ENCODE results near the gene SPPL2B. TPM values are rescaled to one million over a fixed set of nuclear protein-coding genes. Genes with fewer than 3 reads are reported as not detected.
"Not testable (repeated sequence)": the region's sequence is repeated elsewhere in the genome, so short reads cannot be mapped to it uniquely, and the experiment has no call there.

The SPPL2B gene
- total RNA-seq, 4 donors from 2014 or later = 149 to 367 (median 242) TPM

DNA sequence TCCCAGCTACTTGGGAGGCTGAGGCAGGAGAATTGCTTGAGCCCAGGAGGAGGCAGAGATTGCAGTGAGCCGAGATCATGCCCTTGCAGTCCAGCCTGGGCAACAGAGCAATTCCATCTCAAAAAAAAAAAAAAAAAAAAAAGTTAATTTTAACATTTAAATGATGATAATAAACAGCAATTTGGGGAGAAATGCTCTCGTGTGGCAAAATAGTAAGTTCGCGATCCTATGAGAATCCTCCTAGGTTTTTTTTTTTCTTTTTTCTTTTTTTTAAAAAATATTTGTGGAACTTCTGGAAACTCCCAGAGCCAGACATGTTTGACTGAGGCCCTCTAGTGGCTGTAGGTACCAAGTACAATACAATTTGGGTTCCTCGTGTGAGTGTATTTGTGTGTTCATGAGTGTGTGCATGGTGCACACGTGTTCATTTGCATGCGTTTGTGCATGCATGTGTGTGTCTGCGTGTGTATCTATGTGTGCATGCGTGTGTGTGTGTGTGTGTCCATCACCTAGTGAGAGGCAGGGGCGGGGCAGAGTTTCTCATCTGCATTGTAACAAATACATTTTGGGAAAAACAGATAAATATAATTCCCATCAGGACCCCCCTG, 62.7 kb downstream of the SPPL2B start:
- H3K27me3 ChIP-seq = peaks cover 4% of the 10 kb centered on the region
- no peak for TF ChIP-seq EP300 (IDR thresholded peaks at IDR 0.05; ENCODE audit: low read depth)
- peak; percentile 74 to 88 (median 82) for TF ChIP-seq CTCF (IDR thresholded peaks at IDR 0.05)
- 7% methylated on average over 9 to 10 of the region's 10 CpGs for WGBS, 2 donors (ENCODE audit: low coverage in 1 of 2)
- peaks cover 0 to 16% (median 12%) of the 10 kb centered on the region in 4 donors for H3K4me1 ChIP-seq
- no peak overlapping the region for H3K27ac ChIP-seq
- H3K36me3 ChIP-seq = no peaks in the 10 kb centered on the region
- in situ Hi-C loops (cut with MboI; ENCODE audit: low pct_ligation_motif_present in 1 of 4, low pct_unique_long_range_greater_than_20kb in 1 of 4, low sequenced_read_pairs in 3 of 4) (loop anchor here in 2 of 4 donors (25.0 kb wide), 1 partner anchor 104 kb away; the partner anchor contains the start of gene PEAK3 (in 2 of the 2)), intact Hi-C loops (cut with DNase I; ENCODE audit: low total_unique reads) (no loop called here)
- H3K4me3 ChIP-seq = no peak overlapping the region
- no peaks in the 10 kb centered on the region for H3K9me3 ChIP-seq
- DNase-seq = no peak

DNA sequence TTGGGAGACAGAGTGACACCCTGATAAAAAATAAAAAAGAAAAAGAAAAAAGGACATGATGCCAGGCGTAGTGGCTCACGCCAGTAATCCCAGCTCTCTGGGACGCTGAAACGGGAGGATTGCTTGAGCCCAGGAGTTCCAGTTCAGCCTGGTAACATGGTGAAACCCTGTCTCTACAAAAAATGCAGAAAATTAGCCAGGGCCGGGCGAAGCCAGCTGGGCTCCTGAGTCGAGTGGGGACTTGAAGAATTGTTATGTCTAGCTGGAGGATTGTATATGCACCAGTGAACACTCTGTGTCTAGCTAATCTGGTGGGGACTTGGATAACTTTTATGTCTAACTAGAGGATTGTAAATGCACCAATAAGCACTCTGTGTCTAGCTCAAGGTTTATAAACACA, 63.9 kb downstream of the SPPL2B start:
- intact Hi-C loops (cut with DNase I; ENCODE audit: low total_unique reads) = no loop called here
- Histone ChIP-seq H3K27me3 (no peaks in the 10 kb centered on the region), H3K4me1 (peaks cover 0 to 16% (median 12%) of the 10 kb centered on the region in 4 donors), H3K4me3 (no peak overlapping the region), H3K36me3 (no peaks in the 10 kb centered on the region), H3K27ac (no peak overlapping the region), H3K9me3 (no peaks in the 10 kb centered on the region)
- 58 to 74% methylated on average over 6 to 7 of the region's 7 CpGs for WGBS, 2 donors (ENCODE audit: low coverage in 1 of 2)
- no peak for DNase-seq
- in situ Hi-C loops (cut with MboI; ENCODE audit: low pct_ligation_motif_present in 1 of 4, low pct_unique_long_range_greater_than_20kb in 1 of 4, low sequenced_read_pairs in 3 of 4) = loop anchor here in 2 of 4 donors (25.0 kb wide), 1 partner anchor 105 kb away; the partner anchor contains the start of gene PEAK3 (in 2 of the 2)
- TF ChIP-seq POLR2A (IDR thresholded peaks at IDR 0.05) (no peak), CTCF (IDR thresholded peaks at IDR 0.05) (no peak), POLR2AphosphoS5 (IDR thresholded peaks at IDR 0.05) (no peak), EP300 (IDR thresholded peaks at IDR 0.05; ENCODE audit: low read depth) (no peak)

GRCh38 chr19:2392899-2393298, 64.4 kb downstream of the SPPL2B start:
- DNase-seq; H3K27ac ChIP-seq; H3K36me3 ChIP-seq; intact Hi-C loops (cut with DNase I; ENCODE audit: low total_unique reads); H3K9me3 ChIP-seq; H3K27me3 ChIP-seq; H3K4me3 ChIP-seq: not testable (repeated sequence)
- in situ Hi-C loops (cut with MboI; ENCODE audit: low pct_ligation_motif_present in 1 of 4, low pct_unique_long_range_greater_than_20kb in 1 of 4, low sequenced_read_pairs in 3 of 4) = loop anchor here in 2 of 4 donors (25.0 kb wide), 1 partner anchor 106 kb away; the partner anchor contains the start of gene PEAK3 (in 2 of the 2)
- peaks cover 0 to 16% (median 12%) of the 10 kb centered on the region in 4 donors for H3K4me1 ChIP-seq
- WGBS, 2 donors (ENCODE audit: low coverage in 1 of 2) = 78 to 80% methylated on average over 6 to 8 of the region's 8 CpGs

- peaks cover 0 to 16% (median 12%) of the 10 kb centered on the region in 4 donors for H3K4me1 ChIP-seq
- TF ChIP-seq EP300 (IDR thresholded peaks at IDR 0.05; ENCODE audit: low read depth) (no peak), POLR2A (IDR thresholded peaks at IDR 0.05) (no peak), CTCF (IDR thresholded peaks at IDR 0.05) (no peak), POLR2AphosphoS5 (IDR thresholded peaks at IDR 0.05) (no peak)
- in situ Hi-C loops (cut with MboI; ENCODE audit: low pct_ligation_motif_present in 1 of 4, low pct_unique_long_range_greater_than_20kb in 1 of 4, low sequenced_read_pairs in 3 of 4) (loop anchor here in 2 of 4 donors (25.0 kb wide), 1 partner anchor 107 kb away; the partner anchor contains the start of gene PEAK3 (in 2 of the 2)), intact Hi-C loops (cut with DNase I; ENCODE audit: low total_unique reads) (no loop called here)
- no peaks in the 10 kb centered on the region for H3K36me3 ChIP-seq
- no peak for DNase-seq
- H3K4me3 ChIP-seq = peak overlapping the region in 1 of 4 donors; percentile 33
- WGBS, 2 donors (ENCODE audit: low coverage in 1 of 2) = 32 to 39% methylated on average over 6 to 8 of the region's 8 CpGs
- H3K27ac ChIP-seq = peak overlapping the region; percentile 58 to 72 (median 66)
- no peaks in the 10 kb centered on the region for H3K27me3 ChIP-seq
- H3K9me3 ChIP-seq = no peaks in the 10 kb centered on the region
Observed at GRCh38 chr19:2394054-2394441, 65.6 kb downstream of the SPPL2B start.
